Stimulated activated CD4-positive, alpha-beta T cell treated with anti-CD3 and anti-CD28 coated beads, Interleukin-1b, Interleukin-23, amount 100 ng/mL, for 24 hours (primary cell): Measurements from ENCODE around the gene ABHD8.

Source experiments
- DNase-seq, 4 experiments: peaks; one replicate each; pipeline ENCODE4 v3.0.0-alpha.2; 2020; ENCODE audit warnings: low read depth in 4 of 4, low spot score in 1 of 4

Gene ABHD8

GRCh38 chr19:17303167-17303939 lies at the start of gene ABHD8:
TSS of gene ABHD8 (minus strand) at chr19:17303425. CDS start at chr19:17301616, 1,809 bp downstream.
- DNase-seq = peak; percentile 77 to 91 (median 84)

GRCh38 chr19:17352608-17353280 lies 49.5 kb upstream of the ABHD8 start:
- no peak for DNase-seq

- DNase-seq = no peak
Observed at GRCh38 chr19:17351815-17352435, 48.7 kb upstream of the ABHD8 start.

GRCh38 chr19:17348700-17349099 lies 45.5 kb upstream of the ABHD8 start:
- no peak for DNase-seq

- no peak for DNase-seq
Observed at GRCh38 chr19:17347877-17348276, 44.7 kb upstream of the ABHD8 start.

GRCh38 chr19:17347361-17347760 lies 44.1 kb upstream of the ABHD8 start:
- DNase-seq = no peak

- peak; percentile 50 to 77 (median 67) for DNase-seq
Observed at GRCh38 chr19:17346109-17346671, 43.0 kb upstream of the ABHD8 start.

GRCh38 chr19:17341845-17342244 lies 38.6 kb upstream of the ABHD8 start:
- DNase-seq = no peak

GRCh38 chr19:17341386-17341785 lies 38.2 kb upstream of the ABHD8 start:
- no peak for DNase-seq

GRCh38 chr19:17340871-17341357 lies 37.7 kb upstream of the ABHD8 start:
- DNase-seq = no peak

- no peak for DNase-seq
Observed at GRCh38 chr19:17340302-17340870, 37.2 kb upstream of the ABHD8 start.

- DNase-seq = peak in 1 of 4 experiments; percentile 60
Observed at GRCh38 chr19:17339088-17339741, 36.0 kb upstream of the ABHD8 start.

- no peak for DNase-seq
Observed at GRCh38 chr19:17338433-17339078, 35.3 kb upstream of the ABHD8 start.

GRCh38 chr19:17337675-17338432 lies 34.6 kb upstream of the ABHD8 start:
- DNase-seq = no peak

GRCh38 chr19:17336872-17337674 lies 33.8 kb upstream of the ABHD8 start, which contains the start of gene GTPBP3:
TSS of gene GTPBP3 (plus strand) at chr19:17337553. CDS start at chr19:17337612, 59 bp downstream.
- DNase-seq = peak; percentile 78 to 96 (median 92)

GRCh38 chr19:17335575-17335974 lies 32.4 kb upstream of the ABHD8 start:
- DNase-seq = no peak

- peak; percentile 85 to 96 (median 92) for DNase-seq
Observed at GRCh38 chr19:17334414-17335409, 31.5 kb upstream of the ABHD8 start, which contains the start of gene ANO8. TSS of gene ANO8 (minus strand) at chr19:17334855. CDS start at chr19:17334670, 185 bp downstream.
